DOHH2 (cell line): Measurements from ENCODE around the gene LDLRAD4.

Experiments
- H3F3A ChIP-seq: fragments of 200-600 bp; sonication (generic), shearing (Covaris generic); 2 replicates; pipeline ENCODE4 v1.6.0; 2016; ENCODE audit warnings: antibody characterized with exemption, mild to moderate bottlenecking; ENCODE audit not compliant: control insufficient read depth, insufficient read depth
- H3K27ac ChIP-seq: fragments of 200-600 bp; sonication (generic); 2 replicates; pipeline ENCODE4 v1.5.1; 2014; ENCODE audit warnings: low read depth, mild to moderate bottlenecking, low read length, moderate library complexity
- H3K27me3 ChIP-seq: fragments of 200-600 bp; sonication (generic); 2 replicates; pipeline ENCODE4 v1.6.1; 2014; ENCODE audit warnings: mild to moderate bottlenecking, low read length, mixed read lengths; ENCODE audit not compliant: control insufficient read depth
- H3K36me3 ChIP-seq: fragments of 200-600 bp; sonication (generic); 2 replicates; pipeline ENCODE4 v1.6.1; 2014; ENCODE audit warnings: mild to moderate bottlenecking, low read length, moderate library complexity, mixed read lengths; ENCODE audit not compliant: control insufficient read depth
- H3K4me1 ChIP-seq: fragments of 200-600 bp; sonication (generic); 2 replicates; pipeline ENCODE4 v1.6.1; 2014; ENCODE audit warnings: mild to moderate bottlenecking, low read length, mixed read lengths; ENCODE audit not compliant: control insufficient read depth
- H3K4me2 ChIP-seq: fragments of 200-600 bp; sonication (generic); 2 replicates; pipeline ENCODE4 v1.6.0; 2014; ENCODE audit warnings: mild to moderate bottlenecking, low read length, moderate library complexity
- H3K4me3 ChIP-seq: fragments of 200-600 bp; sonication (generic); 2 replicates; pipeline ENCODE4 v1.5.1; 2014; ENCODE audit warnings: mild to moderate bottlenecking, low read length, mixed read lengths
- H3K79me2 ChIP-seq: fragments of 200-600 bp; sonication (generic); 2 replicates; pipeline ENCODE4 v1.6.1; 2014; ENCODE audit warnings: mild to moderate bottlenecking, low read length, mixed read lengths; ENCODE audit not compliant: control insufficient read depth
- H3K9me2 ChIP-seq: fragments of 200-600 bp; sonication (generic); replicated peaks from 2 replicates; pipeline ENCODE4 v1.6.1; 2014; ENCODE audit warnings: mild to moderate bottlenecking, low read length, mixed read lengths; ENCODE audit not compliant: control insufficient read depth
- H3K9me3 ChIP-seq: fragments of 200-600 bp; sonication (generic); 2 replicates; pipeline ENCODE4 v1.6.1; 2014; ENCODE audit warnings: antibody characterized with exemption, low read length, mixed read lengths; ENCODE audit not compliant: control insufficient read depth, insufficient read depth
- H4K20me1 ChIP-seq: fragments of 200-600 bp; sonication (generic); 2 replicates; pipeline ENCODE4 v1.6.0; 2014; ENCODE audit warnings: low read depth, mild to moderate bottlenecking, antibody characterized with exemption, low read length, moderate library complexity; ENCODE audit not compliant: control insufficient read depth, insufficient read depth
- CTCF ChIP-seq: fragments of 200-600 bp; sonication (generic); IDR thresholded peaks from one replicate; pipeline ENCODE4 v1.5.1; 2014; ENCODE audit warnings: antibody characterized with exemption, mild to moderate bottlenecking, low read depth, low read length; ENCODE audit not compliant: poor library complexity, severe bottlenecking
- EZH2phosphoT487 ChIP-seq: fragments of 200-600 bp; sonication (generic); IDR thresholded peaks from 2 replicates; pipeline ENCODE4 v1.6.1; 2017; ENCODE audit warnings: borderline replicate concordance, mild to moderate bottlenecking, antibody characterized with exemption, low read length, moderate library complexity, mixed read lengths

The LDLRAD4 gene

GRCh38 chr18:13279181-13280069 is 60.9 kb downstream of the LDLRAD4 start:
- Histone ChIP-seq H3K4me2 (no peak overlapping the region), H3K27me3 (peaks cover 13% of the 10 kb centered on the region), H3K79me2 (no peaks in the 10 kb centered on the region), H3F3A (no peaks in the 10 kb centered on the region), H3K4me3 (no peak overlapping the region), H3K9me3 (no peaks in the 10 kb centered on the region), H4K20me1 (no peaks in the 10 kb centered on the region), H3K36me3 (no peaks in the 10 kb centered on the region), H3K4me1 (no peaks in the 10 kb centered on the region), H3K27ac (no peak overlapping the region), H3K9me2 (no peaks in the 10 kb centered on the region)
- TF ChIP-seq CTCF (no peak), EZH2phosphoT487 (no peak)

DNA sequence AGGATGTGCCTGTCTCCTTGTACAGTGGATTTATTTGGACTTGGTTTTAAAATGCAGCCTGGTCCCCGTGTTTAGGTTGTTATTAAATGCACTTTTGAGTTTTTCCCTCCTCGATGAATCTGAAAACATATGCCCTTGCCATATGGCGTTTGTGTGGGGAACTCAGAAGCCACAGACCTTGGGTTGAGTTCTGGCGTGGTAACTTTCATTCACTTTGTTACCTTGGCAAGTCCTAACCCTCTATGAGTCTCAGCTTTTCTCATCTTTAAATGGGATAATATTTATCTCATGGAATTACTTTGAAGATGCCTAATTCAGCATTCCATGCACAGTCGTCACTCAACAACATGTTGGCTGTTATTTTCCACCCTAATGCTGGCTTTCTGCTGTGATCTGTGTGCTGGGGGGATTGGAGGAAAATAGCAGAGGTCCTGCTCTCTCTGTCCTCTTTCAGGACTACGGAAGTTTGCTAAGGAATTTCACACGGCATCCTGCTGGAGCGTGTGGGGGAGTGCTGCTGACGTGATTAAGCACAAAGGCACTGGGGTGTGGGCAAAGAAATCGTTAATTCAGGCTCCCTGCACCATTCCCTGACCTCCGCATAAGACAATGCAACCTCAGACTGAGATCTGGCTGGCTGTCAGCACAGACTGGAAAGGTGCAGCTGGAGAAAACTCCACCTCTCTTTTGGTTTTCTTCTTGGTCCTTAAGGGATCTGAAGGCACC is 61.7 kb downstream of the LDLRAD4 start:
- Histone ChIP-seq H3K9me2 (no peaks in the 10 kb centered on the region), H4K20me1 (no peaks in the 10 kb centered on the region), H3K36me3 (no peaks in the 10 kb centered on the region), H3K27me3 (peaks cover 13% of the 10 kb centered on the region), H3K4me1 (no peaks in the 10 kb centered on the region), H3K79me2 (no peaks in the 10 kb centered on the region), H3K4me3 (no peak overlapping the region), H3K27ac (no peak overlapping the region), H3F3A (no peaks in the 10 kb centered on the region), H3K9me3 (no peaks in the 10 kb centered on the region), H3K4me2 (no peak overlapping the region)
- no peak for TF ChIP-seq EZH2phosphoT487
- TF ChIP-seq CTCF, result no peak

- Histone ChIP-seq H3K4me2 (no peak overlapping the region), H3K36me3 (no peaks in the 10 kb centered on the region), H3K27me3 (peaks cover 13% of the 10 kb centered on the region), H3K4me1 (no peaks in the 10 kb centered on the region), H3K4me3 (no peak overlapping the region), H4K20me1 (no peaks in the 10 kb centered on the region), H3K27ac (no peak overlapping the region), H3K9me2 (no peaks in the 10 kb centered on the region), H3K79me2 (no peaks in the 10 kb centered on the region), H3K9me3 (no peaks in the 10 kb centered on the region), H3F3A (no peaks in the 10 kb centered on the region)
- no peak for TF ChIP-seq EZH2phosphoT487
These were observed 62.8 kb downstream of the LDLRAD4 start for GRCh38 chr18:13281406-13281805.

- H3K4me1 ChIP-seq, result no peaks in the 10 kb centered on the region
- no peak overlapping the region for H3K4me2 ChIP-seq
- H3K9me3 ChIP-seq, result no peaks in the 10 kb centered on the region
- H3K36me3 ChIP-seq, result no peaks in the 10 kb centered on the region
- no peak for TF ChIP-seq CTCF
- no peak for TF ChIP-seq EZH2phosphoT487
- no peaks in the 10 kb centered on the region for H3F3A ChIP-seq
- no peaks in the 10 kb centered on the region for H3K9me2 ChIP-seq
- H3K79me2 ChIP-seq, result no peaks in the 10 kb centered on the region
- no peak overlapping the region for H3K27ac ChIP-seq
- H4K20me1 ChIP-seq, result no peaks in the 10 kb centered on the region
- no peak overlapping the region for H3K4me3 ChIP-seq
- peaks cover 11% of the 10 kb centered on the region for H3K27me3 ChIP-seq
These were observed 65.2 kb downstream of the LDLRAD4 start for GRCh38 chr18:13283746-13284145.
